ENCODE data around the gene ASIC5.

The ASIC5 gene

DNA sequence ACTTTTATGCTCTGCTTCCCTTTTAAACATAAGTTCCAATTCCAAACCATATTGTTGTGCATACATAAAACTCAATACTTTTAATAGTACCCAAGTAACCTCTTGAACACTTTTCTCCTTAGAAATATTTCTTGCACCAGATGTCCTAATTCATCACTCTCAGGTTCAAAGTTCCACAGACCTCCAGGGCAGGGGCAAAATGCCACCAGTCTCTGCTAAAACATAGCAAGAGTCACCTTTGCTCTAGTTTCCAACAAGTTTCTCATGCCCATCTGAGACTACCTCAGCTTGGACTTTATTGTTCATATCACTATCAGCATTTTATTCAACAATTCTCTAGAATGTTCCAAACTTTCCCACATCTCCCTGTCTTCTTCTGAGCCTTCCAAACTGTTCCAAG lies 13.7 kb upstream of the ASIC5 start:
- no peak for DNase-seq

DNA sequence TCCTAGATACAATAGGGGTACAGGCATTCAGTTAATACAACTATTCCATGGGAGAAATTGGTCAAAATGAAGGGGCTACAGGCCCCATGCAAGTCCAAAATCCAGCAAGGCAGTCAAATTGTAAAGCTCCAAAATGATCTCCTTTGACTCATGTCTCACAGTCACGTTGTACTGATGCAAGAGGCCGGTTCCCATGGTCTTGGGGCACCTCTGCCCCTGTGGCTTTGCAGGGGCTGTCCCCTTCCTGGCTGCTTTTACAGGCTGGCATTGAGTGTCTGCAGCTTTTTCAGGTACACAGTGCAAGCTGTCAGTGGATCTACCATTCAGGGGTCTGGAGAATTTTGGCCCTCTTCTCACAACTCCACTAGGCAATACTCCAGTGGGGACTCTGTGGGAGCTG lies 12.5 kb upstream of the ASIC5 start:
- DNase-seq, result no peak

GRCh38 chr4:155877971-155878370 lies 11.9 kb upstream of the ASIC5 start:
- DNase-seq, result no peak

DNA sequence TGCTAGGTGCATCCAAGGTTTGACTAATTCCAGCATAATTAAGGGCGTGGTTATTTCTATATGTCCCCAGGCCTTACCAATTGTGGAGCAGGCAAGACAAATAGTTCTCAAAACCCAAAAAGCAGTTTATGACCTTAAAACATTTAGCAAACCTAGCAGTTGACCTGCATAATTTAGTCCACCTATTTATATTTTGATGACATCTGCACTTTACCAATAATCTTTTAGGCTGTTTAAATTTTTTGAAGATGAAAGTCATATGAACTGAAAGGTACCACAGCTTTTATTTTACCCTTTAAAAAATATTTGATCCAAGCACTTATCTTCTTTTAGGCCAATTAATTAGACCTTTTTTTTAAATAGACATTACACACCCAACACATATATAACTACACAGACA lies 9.8 kb upstream of the ASIC5 start:
- DNase-seq, result no peak

- no peak for DNase-seq
These were observed 10.2 kb downstream of the ASIC5 start for GRCh38 chr4:155855897-155856296.

- no peak for DNase-seq
These were observed 11.4 kb downstream of the ASIC5 start for GRCh38 chr4:155854582-155855226.

DNA sequence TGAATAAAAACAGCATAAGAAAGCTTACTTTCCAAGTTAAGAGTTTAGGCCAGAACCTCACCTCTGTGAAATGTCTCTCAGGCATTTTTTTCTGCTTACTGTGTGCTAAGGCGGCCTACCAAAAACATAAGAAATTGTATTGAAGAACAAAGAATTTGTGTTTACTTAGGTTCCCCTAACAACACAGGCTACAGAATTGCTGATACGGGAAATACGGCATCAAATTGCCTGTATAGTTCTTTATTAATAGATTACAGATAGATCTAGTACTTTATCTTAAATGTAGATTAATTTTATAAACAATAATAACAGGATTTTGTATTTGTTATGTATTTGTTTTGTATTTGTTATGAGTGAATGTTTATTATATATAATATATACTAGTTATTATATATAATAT lies 12.9 kb downstream of the ASIC5 start:
- no peak for DNase-seq

GRCh38 chr4:155849042-155849441 lies 17.0 kb downstream of the ASIC5 start:
- DNase-seq, result no peak

DNA sequence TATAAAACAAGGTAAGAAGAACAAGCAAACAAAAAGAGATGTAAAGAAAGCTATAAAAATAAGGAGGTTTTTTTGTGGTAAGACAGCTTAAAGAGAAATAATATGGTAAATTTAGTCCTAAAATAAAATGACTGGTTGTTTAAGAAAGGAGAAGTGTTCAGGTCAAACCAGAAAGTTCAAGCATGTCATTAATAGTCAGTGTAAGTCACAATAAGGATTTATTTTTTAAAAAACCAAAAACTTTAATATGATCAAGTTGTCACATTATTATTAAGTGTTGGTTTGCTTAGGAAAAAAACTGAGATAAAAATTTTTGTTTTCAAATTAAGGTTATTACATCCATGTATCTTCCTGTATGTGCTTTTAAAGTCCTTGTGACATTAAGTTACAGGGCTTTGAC lies 19.1 kb downstream of the ASIC5 start:
- DNase-seq, result no peak

DNA sequence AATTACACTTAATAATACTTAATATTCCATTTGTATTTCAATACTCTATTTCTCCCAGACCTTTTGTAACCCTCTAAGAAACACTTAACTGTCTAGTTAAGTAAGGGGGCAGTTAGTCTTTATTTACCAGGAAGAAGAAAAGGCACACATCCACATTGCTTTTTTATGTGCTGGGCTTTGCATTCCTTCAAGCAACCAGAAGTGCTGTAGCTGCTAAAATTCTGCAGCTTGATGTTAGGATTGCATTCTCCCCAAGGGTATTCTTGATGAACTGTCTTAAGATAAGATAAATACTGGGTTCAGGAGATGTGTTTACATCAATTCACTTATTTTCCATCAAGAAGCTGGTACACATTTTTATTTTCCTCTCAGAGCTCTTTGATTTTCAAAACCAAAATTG lies 24.0 kb downstream of the ASIC5 start:
- no peak for DNase-seq

GRCh38 chr4:155837203-155837796 lies 28.8 kb downstream of the ASIC5 start:
- no peak for DNase-seq

- no peak for DNase-seq
These were observed 33.4 kb downstream of the ASIC5 start for GRCh38 chr4:155832664-155833063.

DNA sequence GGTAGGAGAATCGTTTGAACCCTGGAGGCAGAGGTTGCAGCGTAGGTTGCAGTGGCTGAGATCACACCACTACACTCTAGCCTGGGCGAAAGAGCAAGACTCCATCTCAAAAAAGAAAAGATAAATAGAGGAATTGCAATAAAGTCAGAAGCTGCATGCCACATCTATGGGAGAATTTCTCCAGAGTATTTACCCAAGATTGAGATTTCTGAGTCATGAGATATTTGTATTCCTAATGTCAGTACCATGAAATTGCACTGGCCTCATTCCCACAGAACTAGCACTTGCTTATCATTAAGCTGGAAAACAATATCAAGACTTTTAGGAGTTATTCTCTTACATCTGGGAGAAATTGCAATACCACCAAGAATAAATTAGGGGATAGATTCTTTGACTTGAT lies 37.4 kb downstream of the ASIC5 start:
- DNase-seq, result no peak

DNA sequence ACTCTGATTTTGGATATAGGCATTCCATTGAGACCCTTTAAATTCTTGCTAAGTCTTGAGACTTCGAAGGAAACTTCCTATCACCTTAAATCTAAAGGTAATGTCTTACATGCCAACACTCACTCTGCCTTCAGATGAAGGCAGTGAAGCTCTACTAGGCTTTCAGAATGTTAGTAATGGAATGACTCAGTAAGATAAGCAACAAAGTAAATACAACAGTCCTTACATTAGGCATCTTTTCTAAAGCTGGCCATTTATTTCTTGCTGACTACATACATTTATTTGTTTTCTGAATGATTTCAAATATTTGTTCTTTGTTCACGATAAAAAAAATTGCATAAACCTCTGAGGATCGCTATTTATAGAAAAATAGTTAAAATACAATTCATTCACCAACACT lies 43.5 kb downstream of the ASIC5 start:
- no peak for DNase-seq

- DNase-seq, result no peak
These were observed 45.1 kb downstream of the ASIC5 start for GRCh38 chr4:155820887-155821518.

GRCh38 chr4:155819066-155819465 lies 47.0 kb downstream of the ASIC5 start:
- no peak for DNase-seq

DNA sequence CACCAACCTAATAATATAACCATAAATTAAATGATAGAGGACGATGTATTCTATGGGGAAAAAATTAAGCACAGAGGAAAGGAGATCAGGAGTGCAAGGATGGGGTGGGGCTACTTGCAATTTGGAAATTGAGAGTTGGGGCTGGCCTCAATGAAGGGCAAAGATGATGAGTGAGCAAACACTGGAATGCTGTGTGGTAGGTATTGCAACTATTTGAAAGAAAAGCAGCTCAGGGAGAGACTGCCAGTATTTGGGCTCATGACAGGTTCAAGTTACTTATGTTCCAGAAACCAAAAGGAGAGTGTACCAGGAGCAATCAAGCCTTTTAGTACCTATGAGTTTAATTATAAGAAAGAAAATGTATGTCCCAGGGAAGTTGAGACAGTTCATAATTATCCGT lies 47.4 kb downstream of the ASIC5 start:
- no peak for DNase-seq

DNA sequence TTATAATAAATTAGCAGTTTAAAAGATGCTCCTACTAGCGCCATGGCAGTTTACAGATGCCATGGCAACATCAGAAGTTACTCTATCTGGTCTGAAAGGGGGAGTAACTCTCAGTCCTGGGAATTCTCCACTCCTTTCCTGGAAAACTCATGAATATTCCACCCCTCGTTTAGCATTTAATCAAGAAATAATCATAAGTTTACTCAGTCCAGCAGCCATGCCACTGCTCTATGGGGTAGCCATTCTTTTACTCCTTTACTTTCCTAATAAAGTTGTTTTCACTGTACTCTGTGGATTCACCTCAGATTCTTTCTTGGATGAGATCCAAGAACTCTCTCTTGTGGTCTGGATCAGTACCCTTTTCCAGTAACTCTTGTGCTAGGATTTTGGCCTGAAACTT lies 55.0 kb downstream of the ASIC5 start:
- DNase-seq, result no peak

DNA sequence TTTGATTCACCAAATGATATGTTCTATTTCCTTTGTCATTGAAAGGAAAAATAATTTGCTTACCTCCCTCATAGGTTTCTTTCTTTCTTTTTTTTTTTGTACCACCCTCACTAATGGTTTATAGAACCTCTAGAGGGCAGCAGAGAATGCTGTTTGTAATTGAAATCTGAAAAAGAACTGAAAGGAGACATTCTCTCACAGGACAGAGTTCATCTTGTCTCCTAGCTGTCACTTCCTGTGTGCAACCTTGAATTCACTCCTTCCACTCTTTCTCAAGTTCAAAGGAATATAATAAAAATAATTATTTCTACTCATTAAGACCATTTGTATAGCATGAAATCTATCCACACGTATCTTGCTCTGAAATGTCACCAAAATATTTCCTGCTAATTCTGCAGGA lies 56.2 kb downstream of the ASIC5 start:
- DNase-seq, result peak in 1 of 2 donors; percentile 59

GRCh38 chr4:155807021-155807420 lies 59.1 kb downstream of the ASIC5 start:
- DNase-seq, result no peak

GRCh38 chr4:155805016-155805415 lies 61.1 kb downstream of the ASIC5 start:
- no peak for DNase-seq

DNA sequence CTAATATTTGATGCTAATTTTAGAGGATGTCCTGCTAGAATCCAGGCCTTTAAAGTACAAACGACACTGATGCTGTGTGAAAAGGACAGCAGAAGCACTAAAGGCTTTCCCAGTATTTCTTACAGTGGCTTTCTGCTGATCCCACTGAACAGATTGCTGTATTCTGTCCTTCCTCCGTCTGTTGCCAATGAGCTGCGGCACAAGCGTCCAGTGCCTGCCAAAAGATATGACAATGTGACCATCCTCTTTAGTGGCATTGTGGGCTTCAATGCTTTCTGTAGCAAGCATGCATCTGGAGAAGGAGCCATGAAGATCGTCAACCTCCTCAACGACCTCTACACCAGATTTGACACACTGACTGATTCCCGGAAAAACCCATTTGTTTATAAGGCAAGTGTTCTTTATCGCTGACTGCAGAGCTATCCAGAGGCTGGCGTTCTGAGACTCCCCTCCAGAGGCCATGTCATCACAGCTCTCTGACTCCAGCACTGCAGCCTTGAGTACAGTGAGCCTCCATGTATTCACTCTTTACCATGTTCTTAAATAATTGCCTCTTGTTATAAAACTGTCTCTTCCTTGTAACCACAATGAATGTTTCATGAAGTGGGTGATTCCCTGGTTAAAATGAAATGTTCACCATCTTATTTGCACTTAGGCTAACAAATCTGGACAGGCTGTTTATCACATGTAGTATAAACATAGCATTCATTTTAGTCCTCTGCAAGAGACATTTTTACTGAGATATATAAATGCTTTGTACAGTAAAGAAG lies 63.7 kb downstream of the ASIC5 start:
- no peak for DNase-seq

GRCh38 chr4:155800685-155801343 lies 65.3 kb downstream of the ASIC5 start:
- DNase-seq, result no peak

DNA sequence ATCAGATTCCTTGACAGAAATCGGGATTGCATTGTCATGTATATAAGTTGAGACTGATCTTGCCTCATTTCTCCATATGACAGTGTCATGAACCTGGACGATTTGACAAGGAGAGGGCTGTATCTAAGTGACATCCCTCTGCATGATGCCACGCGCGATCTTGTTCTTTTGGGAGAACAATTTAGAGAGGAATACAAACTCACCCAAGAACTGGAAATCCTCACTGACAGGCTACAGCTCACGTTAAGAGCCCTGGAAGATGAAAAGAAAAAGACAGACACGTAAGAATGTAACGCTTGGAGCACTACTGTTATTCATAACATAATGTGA lies 66.3 kb downstream of the ASIC5 start:
- DNase-seq, result no peak
